T-cell (primary cell): ENCODE data around the gene LTB4R. TPM values are rescaled to one million over a fixed set of nuclear protein-coding genes. Genes with fewer than 3 reads are reported as not detected.
"Not testable (repeated sequence)": the region's sequence is repeated elsewhere in the genome, so short reads cannot be mapped to it uniquely, and the experiment has no call there.

Source experiments
- ATAC-seq, 4 experiments: fragments of 200-7000 bp in 3 of 4; fragments of 150-1000 bp in 1 of 4; cut with Tn5 transposase; replicated peaks in 1 of 4; 1 replicate in 3 of 4; 2 replicates in 1 of 4; pipeline ENCODE4 v1.10.0; 2021; ENCODE audit warnings: moderate library complexity in 3 of 4, mild to moderate bottlenecking in 2 of 4, moderate number of reproducible peaks in 1 of 4
- CTCF ChIA-PET, 2 donors: fragments of 300-600 bp; sonication (Branson Sonifier 250); formaldehyde crosslinking; loops; one replicate each; lab custom pipeline; 2022; ENCODE audit warnings: antibody characterized with exemption in 2 of 2; lab: Charles Lee
- POLR2A ChIA-PET, 2 donors: fragments of 300-600 bp; sonication (Branson Sonifier 250); formaldehyde crosslinking; loops; one replicate each; lab custom pipeline; 2022; ENCODE audit warnings: antibody characterized with exemption in 2 of 2; lab: Charles Lee
- DNase-seq, 35 experiments: peaks; one replicate each; pipeline versions ENCODE4 v3.0.0 to v3.0.0-alpha.2; 2013 to 2023
- H3K27ac ChIP-seq: one replicate; pipeline ENCODE4 v1.5.1; 2013; ENCODE audit warnings: low read length
- H3K27me3 ChIP-seq, 2 experiments: replicated peaks in 1 of 2; 1 replicate in 1 of 2; 2 replicates in 1 of 2; pipeline versions ENCODE4 v1.6.1 to v1.7.0; 2013; ENCODE audit warnings: low read length in 1 of 2, mixed read lengths in 1 of 2; ENCODE audit not compliant: control insufficient read depth in 2 of 2, insufficient read depth in 2 of 2; ENCODE audit errors: extremely low read depth in 1 of 2
- H3K36me3 ChIP-seq, 2 donors: 1 replicate in 1 of 2; 2 replicates in 1 of 2; pipeline versions ENCODE4 v1.6.1 to v1.7.0; 2013; ENCODE audit warnings: low read length in 1 of 2; ENCODE audit not compliant: control insufficient read depth in 2 of 2, insufficient read depth in 1 of 2; ENCODE audit errors: extremely low read depth in 1 of 2
- H3K4me1 ChIP-seq, 2 experiments: 1 replicate in 1 of 2; 2 replicates in 1 of 2; pipeline versions ENCODE4 v1.6.1 to v1.7.0; 2013; ENCODE audit warnings: low read length in 2 of 2, mixed read lengths in 1 of 2; ENCODE audit not compliant: insufficient read depth in 2 of 2, control insufficient read depth in 1 of 2; ENCODE audit errors: extremely low read depth in 1 of 2
- H3K4me3 ChIP-seq, 2 donors: 1 replicate in 1 of 2; 2 replicates in 1 of 2; pipeline versions ENCODE4 v1.5.1 to v1.7.0; 2013; ENCODE audit warnings: mild to moderate bottlenecking in 2 of 2, low read length in 1 of 2, moderate library complexity in 1 of 2; ENCODE audit not compliant: control insufficient read depth in 1 of 2; ENCODE audit errors: extremely low read depth in 1 of 2
- H3K9me3 ChIP-seq: 2 replicates; pipeline ENCODE4 v1.7.0; 2013
- H3K27ac Mint-ChIP-seq, 2 donors: one replicate each; pipeline ENCODE4 v1.8.0; 2020 to 2021; ENCODE audit warnings: mild to moderate bottlenecking in 2 of 2, mixed read lengths in 2 of 2
- H3K27me3 Mint-ChIP-seq, 2 donors: one replicate each; pipeline ENCODE4 v1.8.0; 2021 to 2022; ENCODE audit warnings: mixed read lengths in 2 of 2
- H3K36me3 Mint-ChIP-seq: one replicate; pipeline ENCODE4 v1.8.0; 2021; ENCODE audit warnings: mixed read lengths
- H3K4me1 Mint-ChIP-seq, 3 donors: one replicate each; pipeline ENCODE4 v1.8.0; 2020 to 2022; ENCODE audit warnings: mixed read lengths in 3 of 3, mild to moderate bottlenecking in 1 of 3
- H3K4me3 Mint-ChIP-seq, 3 donors: one replicate each; pipeline ENCODE4 v1.8.0; 2020 to 2022; ENCODE audit warnings: mild to moderate bottlenecking in 3 of 3, mixed read lengths in 3 of 3, moderate library complexity in 3 of 3
- H3K9me3 Mint-ChIP-seq, 3 donors: one replicate each; pipeline ENCODE4 v1.8.0; 2020 to 2022; ENCODE audit warnings: mixed read lengths in 3 of 3
- WGBS: methylation state at CpG from one replicate; pipeline ENCODE4 v1.1.5; 2013; ENCODE audit warnings: missing lambda C conversion rate; ENCODE audit not compliant: insufficient coverage; 5-methylcytosine and 5-hydroxymethylcytosine counted together
- total RNA-seq, 35 experiments: library from RNA in 6 of 35; stranded (reverse) in 6 of 35; fragments of 120-200 nt in 1 of 35; gene quantifications; one replicate each; pipeline versions ENCODE4 v1.2.1 to v1.2.4 and lab custom pipeline; 2013 to 2026

LTB4R gene
- total RNA-seq, 5 donors from 2014 or later (not counting 1 experiment from before 2014, with no cell fraction given) = 17.0 to 29.0 (median 18.0) TPM

DNA sequence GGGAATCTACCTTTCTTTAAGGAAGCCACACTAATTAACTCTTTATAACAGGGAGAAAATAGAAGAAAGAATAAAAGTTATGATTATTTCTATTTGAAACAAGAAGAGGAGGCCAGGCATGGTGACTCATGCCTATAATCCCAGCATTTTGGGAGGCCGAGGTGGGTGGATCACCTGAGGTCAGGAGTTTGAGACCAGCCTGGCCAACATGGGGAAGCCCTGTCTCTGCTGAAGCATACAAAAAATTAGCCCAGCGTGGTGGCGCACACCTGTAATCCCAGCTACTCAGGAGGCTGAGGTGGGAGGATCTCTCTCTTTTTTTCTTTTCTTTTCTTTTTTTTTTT lies 43.2 kb downstream of the LTB4R start:
- not testable (repeated sequence) for H3K4me3 Mint-ChIP-seq, H3K4me1 ChIP-seq
- CTCF ChIA-PET = interaction anchor here in 1 of 2 donors (0.6 kb wide), 1 partner anchor 252 kb away, joined by 4 read pairs; no protein-coding TSS in a partner anchor

GRCh38 chr14:24355009-24355408 lies 43.7 kb downstream of the LTB4R start:
- no peaks in the 10 kb centered on the region for H3K9me3 ChIP-seq
- DNase-seq (no peak), ATAC-seq (no peak)
- CTCF ChIA-PET = no interaction called here
- no peaks in the 10 kb centered on the region for H3K4me1 ChIP-seq
- 100% methylated on average over 1 of the region's 7 CpGs for WGBS
- no peaks in the 10 kb centered on the region for H3K36me3 Mint-ChIP-seq
- H3K36me3 ChIP-seq = no peaks in the 10 kb centered on the region
- H3K4me3 ChIP-seq = no peak overlapping the region
- H3K4me1 Mint-ChIP-seq = peaks cover 0 to 9% (median 0%) of the 10 kb centered on the region in 3 donors
- no peak overlapping the region for H3K27ac ChIP-seq
- H3K4me3 Mint-ChIP-seq = no peak overlapping the region
- H3K27me3 ChIP-seq = peaks cover 0 to 19% of the 10 kb centered on the region in 2 experiments
- peaks cover 41% of the 10 kb centered on the region in 2 donors for H3K27me3 Mint-ChIP-seq
- POLR2A ChIA-PET = interaction anchor here in 1 of 2 donors (0.6 kb wide), 1 partner anchor 68 kb away, joined by 6 read pairs; no protein-coding TSS in a partner anchor
- peaks cover 0 to 2% (median 0%) of the 10 kb centered on the region in 3 donors for H3K9me3 Mint-ChIP-seq
- H3K27ac Mint-ChIP-seq = no peak overlapping the region

More for the DNA sequence above, 43.2 kb downstream of the LTB4R start:
- not testable (repeated sequence) for ATAC-seq, H3K9me3 ChIP-seq, H3K4me1 Mint-ChIP-seq, H3K4me3 ChIP-seq, H3K36me3 ChIP-seq, H3K27ac Mint-ChIP-seq, DNase-seq, H3K27ac ChIP-seq, H3K9me3 Mint-ChIP-seq, H3K36me3 Mint-ChIP-seq
- H3K27me3 Mint-ChIP-seq = peaks cover 41 to 46% of the 10 kb centered on the region in 2 donors
- H3K27me3 ChIP-seq = peaks cover 0 to 24% of the 10 kb centered on the region in 2 experiments
- WGBS = 50% methylated on average over 1 of the region's 3 CpGs
- POLR2A ChIA-PET = interaction anchor here in 1 of 2 donors (0.6 kb wide), 1 partner anchor 69 kb away, joined by 6 read pairs; no protein-coding TSS in a partner anchor

DNA sequence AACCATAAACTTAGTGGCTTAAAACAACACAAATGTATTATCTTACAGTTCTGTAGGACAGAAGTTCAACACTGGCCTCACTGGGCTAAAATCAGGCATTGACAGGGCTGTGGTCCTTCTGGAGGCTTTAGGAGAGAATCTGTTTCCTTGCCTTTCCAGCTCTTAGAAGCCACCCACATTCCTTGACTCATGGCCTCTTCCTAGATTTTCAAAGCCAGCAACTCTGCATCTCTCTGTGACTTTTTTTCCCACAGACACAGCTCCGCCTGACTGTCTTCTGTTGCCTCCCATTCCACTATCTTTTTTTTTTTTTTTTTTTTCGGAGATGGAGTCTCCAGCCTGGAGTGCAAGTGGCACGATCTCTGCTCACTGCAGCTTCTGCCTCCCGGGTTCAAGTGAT lies 44.9 kb downstream of the LTB4R start:
- Mint-ChIP-seq H3K9me3 (peaks cover 0 to 2% (median 0%) of the 10 kb centered on the region in 3 donors), H3K4me3 (no peak overlapping the region), H3K27ac (no peak overlapping the region), H3K4me1 (peaks cover 0 to 9% (median 0%) of the 10 kb centered on the region in 3 donors), H3K36me3 (peaks cover 6% of the 10 kb centered on the region), H3K27me3 (peaks cover 34 to 35% of the 10 kb centered on the region in 2 donors)
- DNase-seq (no peak), ATAC-seq (no peak)
- ChIA-PET CTCF (no interaction called here), POLR2A (no interaction called here)
- 92% methylated on average over 2 of the region's 4 CpGs for WGBS
- Histone ChIP-seq H3K36me3 (no peaks in the 10 kb centered on the region), H3K27me3 (peaks cover 0 to 10% of the 10 kb centered on the region in 2 experiments), H3K4me3 (no peak overlapping the region), H3K9me3 (no peaks in the 10 kb centered on the region), H3K4me1 (no peaks in the 10 kb centered on the region), H3K27ac (no peak overlapping the region)

DNA sequence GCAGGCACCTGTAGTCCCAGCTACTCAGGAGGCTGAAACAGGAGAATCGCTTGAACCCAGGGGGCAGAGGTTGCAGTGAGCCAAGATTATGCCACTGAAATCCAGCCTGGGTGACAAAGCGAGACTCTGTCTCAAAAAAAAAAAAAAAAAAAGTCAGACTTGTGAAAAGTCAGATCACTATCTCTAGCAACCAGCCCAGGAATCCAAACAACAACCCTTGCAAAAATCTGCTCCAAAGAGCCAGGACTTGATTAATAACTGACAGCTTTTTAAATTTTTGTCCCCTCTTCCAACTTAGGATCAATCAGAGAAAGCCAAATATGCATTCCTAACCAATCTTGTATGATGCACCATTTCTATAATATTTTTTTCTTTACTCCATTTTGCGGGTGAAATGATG lies 49.0 kb downstream of the LTB4R start:
- peaks cover 26 to 28% of the 10 kb centered on the region in 2 donors for H3K27me3 Mint-ChIP-seq
- POLR2A ChIA-PET = no interaction called here
- DNase-seq = no peak
- Histone ChIP-seq H3K9me3 (no peaks in the 10 kb centered on the region), H3K4me3 (no peak overlapping the region), H3K27ac (no peak overlapping the region), H3K4me1 (no peaks in the 10 kb centered on the region), H3K36me3 (no peaks in the 10 kb centered on the region), H3K27me3 (peaks cover 0 to 19% of the 10 kb centered on the region in 2 experiments)
- no peak overlapping the region for H3K27ac Mint-ChIP-seq
- H3K36me3 Mint-ChIP-seq = peaks cover 6% of the 10 kb centered on the region
- peaks cover 0 to 3% (median 2%) of the 10 kb centered on the region in 3 donors for H3K4me1 Mint-ChIP-seq
- H3K4me3 Mint-ChIP-seq = no peak overlapping the region
- ATAC-seq = no peak
- 92% methylated on average over 2 of the region's 3 CpGs for WGBS
- H3K9me3 Mint-ChIP-seq = peaks cover 0 to 2% (median 0%) of the 10 kb centered on the region in 3 donors
- CTCF ChIA-PET = no interaction called here

- Histone ChIP-seq H3K4me1 (peaks cover 2 to 9% of the 10 kb centered on the region in 2 experiments), H3K9me3 (no peaks in the 10 kb centered on the region), H3K36me3 (no peaks in the 10 kb centered on the region), H3K27me3 (peaks cover 0 to 27% of the 10 kb centered on the region in 2 experiments), H3K27ac (no peak overlapping the region), H3K4me3 (no peak overlapping the region)
- ChIA-PET CTCF (interaction anchor here (0.7 to 1.4 kb wide), 2 partner anchors 28 to 70 kb away, joined by 3 to 8 read pairs; no protein-coding TSS in a partner anchor), POLR2A (no interaction called here)
- peaks cover 6% of the 10 kb centered on the region for H3K36me3 Mint-ChIP-seq
- no peak overlapping the region for H3K4me3 Mint-ChIP-seq
- no CpG with 5 or more reads among the region's 2 CpGs for WGBS
- peaks cover 10 to 13% (median 12%) of the 10 kb centered on the region in 3 donors for H3K4me1 Mint-ChIP-seq
- no peak for DNase-seq
- H3K27ac Mint-ChIP-seq = no peak overlapping the region
- peaks cover 34 to 37% of the 10 kb centered on the region in 2 donors for H3K27me3 Mint-ChIP-seq
- peaks cover 0 to 2% (median 0%) of the 10 kb centered on the region in 3 donors for H3K9me3 Mint-ChIP-seq
- no peak for ATAC-seq
Observed at GRCh38 chr14:24361326-24361725, 50.0 kb downstream of the LTB4R start.

- H3K27ac Mint-ChIP-seq = no peak overlapping the region
- 17% methylated on average over 1 of the region's 2 CpGs for WGBS
Observed at GRCh38 chr14:24362241-24362960, 51.1 kb downstream of the LTB4R start.

More at GRCh38 chr14:24362241-24362960, 51.1 kb downstream of the LTB4R start:
- POLR2A ChIA-PET = no interaction called here
- Histone ChIP-seq H3K27ac (no peak overlapping the region), H3K36me3 (no peaks in the 10 kb centered on the region), H3K4me3 (no peak overlapping the region), H3K9me3 (no peaks in the 10 kb centered on the region), H3K27me3 (peaks cover 0 to 35% of the 10 kb centered on the region in 2 experiments), H3K4me1 (peaks cover 2 to 20% of the 10 kb centered on the region in 2 experiments)
- H3K4me1 Mint-ChIP-seq = peaks cover 17 to 21% (median 20%) of the 10 kb centered on the region in 3 donors
- CTCF ChIA-PET = interaction anchor here in 1 of 2 donors (1.3 to 1.4 kb wide), 2 partner anchors 63 to 69 kb away, joined by 3 to 8 read pairs; no protein-coding TSS in a partner anchor
- DNase-seq = no peak
- H3K36me3 Mint-ChIP-seq = peaks cover 6% of the 10 kb centered on the region
- peaks cover 40 to 42% of the 10 kb centered on the region in 2 donors for H3K27me3 Mint-ChIP-seq
- ATAC-seq = no peak
- peaks cover 0 to 2% (median 0%) of the 10 kb centered on the region in 3 donors for H3K9me3 Mint-ChIP-seq
- no peak overlapping the region for H3K4me3 Mint-ChIP-seq
